ENCODE results near the gene GPX3.

Gene GPX3

GRCh38 chr5:151058891-151059489 is 38.6 kb downstream of the GPX3 start:
- DNase-seq, result no peak

GRCh38 chr5:151060742-151061141 is 40.4 kb downstream of the GPX3 start:
- no peak for DNase-seq

- DNase-seq, result no peak
Observed at GRCh38 chr5:151062405-151063141, 42.2 kb downstream of the GPX3 start.

GRCh38 chr5:151063142-151063989 is 43.0 kb downstream of the GPX3 start:
- no peak for DNase-seq

- no peak for DNase-seq
Observed at GRCh38 chr5:151064916-151065499, 44.6 kb downstream of the GPX3 start.

GRCh38 chr5:151065609-151066008 is 45.2 kb downstream of the GPX3 start:
- DNase-seq, result no peak

GRCh38 chr5:151066920-151067319 is 46.5 kb downstream of the GPX3 start:
- no peak for DNase-seq

GRCh38 chr5:151067632-151068432 is 47.4 kb downstream of the GPX3 start:
- no peak for DNase-seq

- DNase-seq, result no peak
Observed at GRCh38 chr5:151068433-151069197, 48.2 kb downstream of the GPX3 start.

GRCh38 chr5:151070449-151070848 is 50.1 kb downstream of the GPX3 start:
- DNase-seq, result no peak

GRCh38 chr5:151071021-151071420 is 50.6 kb downstream of the GPX3 start:
- DNase-seq, result no peak

GRCh38 chr5:151071848-151072629 is 51.6 kb downstream of the GPX3 start:
- DNase-seq, result no peak

GRCh38 chr5:151072630-151073025 is 52.2 kb downstream of the GPX3 start:
- no peak for DNase-seq

GRCh38 chr5:151073280-151073679 is 52.9 kb downstream of the GPX3 start:
- no peak for DNase-seq

GRCh38 chr5:151074557-151074956 is 54.2 kb downstream of the GPX3 start:
- DNase-seq, result no peak

- DNase-seq, result no peak
Observed at GRCh38 chr5:151075698-151076331, 55.4 kb downstream of the GPX3 start.

- DNase-seq, result no peak
Observed at GRCh38 chr5:151076616-151077015, 56.2 kb downstream of the GPX3 start.

GRCh38 chr5:151077419-151077818 is 57.0 kb downstream of the GPX3 start:
- DNase-seq, result no peak

- no peak for DNase-seq
Observed at GRCh38 chr5:151077967-151078366, 57.6 kb downstream of the GPX3 start.

Measured in NCI-H2081 (cell line).